Activated CD4-positive, alpha-beta T cell treated with anti-CD3 and anti-CD28 coated beads for 1 hour (primary cell): Measurements from ENCODE around the gene CFAP99.

ENCODE experiments used
- DNase-seq: peaks from one replicate; pipeline ENCODE4 v3.0.0-alpha.2; 2020

Gene CFAP99

GRCh38 chr4:2478229-2478628 lies 59.5 kb downstream of the CFAP99 start:
- DNase-seq: no peak

DNA sequence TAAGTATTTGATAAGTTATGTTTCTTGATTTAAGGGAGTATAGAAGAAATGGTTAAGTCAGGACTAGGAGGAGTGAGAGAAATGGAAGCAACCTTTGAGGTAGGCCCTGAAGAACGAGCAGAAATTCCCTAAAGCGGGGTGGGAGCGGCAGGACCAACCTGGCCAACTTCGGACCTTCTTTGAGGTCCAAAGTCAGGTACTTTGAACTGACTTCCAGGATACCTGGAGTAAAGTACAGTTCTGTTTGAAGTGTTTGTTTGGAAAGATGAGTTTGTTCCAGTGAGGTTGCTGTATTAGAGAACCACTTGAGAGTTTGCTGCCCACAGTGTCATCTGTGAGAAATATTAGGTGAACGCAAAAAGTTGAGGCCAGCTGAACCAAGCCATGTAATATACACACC lies 61.9 kb downstream of the CFAP99 start:
- DNase-seq: no peak

DNA sequence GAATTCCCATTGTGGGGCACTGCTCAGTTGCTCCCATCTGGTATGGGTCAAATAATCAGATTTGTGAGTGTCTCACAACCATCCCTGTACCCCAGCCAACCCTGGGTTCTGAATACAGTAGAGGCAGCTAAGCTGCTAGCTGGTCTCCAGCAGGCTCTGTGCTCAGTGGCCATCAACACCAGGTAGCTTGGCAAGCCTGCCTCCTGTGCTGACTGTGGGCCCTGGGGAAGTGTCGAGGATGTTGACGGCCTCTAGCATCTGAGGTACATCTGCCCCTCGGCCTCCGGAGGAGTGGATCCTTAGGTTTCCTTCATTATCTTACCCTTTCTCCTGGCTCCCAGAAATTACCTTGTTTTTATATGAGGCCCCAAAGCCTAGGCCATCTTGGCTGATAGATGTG lies 63.4 kb downstream of the CFAP99 start:
- no peak for DNase-seq

DNA sequence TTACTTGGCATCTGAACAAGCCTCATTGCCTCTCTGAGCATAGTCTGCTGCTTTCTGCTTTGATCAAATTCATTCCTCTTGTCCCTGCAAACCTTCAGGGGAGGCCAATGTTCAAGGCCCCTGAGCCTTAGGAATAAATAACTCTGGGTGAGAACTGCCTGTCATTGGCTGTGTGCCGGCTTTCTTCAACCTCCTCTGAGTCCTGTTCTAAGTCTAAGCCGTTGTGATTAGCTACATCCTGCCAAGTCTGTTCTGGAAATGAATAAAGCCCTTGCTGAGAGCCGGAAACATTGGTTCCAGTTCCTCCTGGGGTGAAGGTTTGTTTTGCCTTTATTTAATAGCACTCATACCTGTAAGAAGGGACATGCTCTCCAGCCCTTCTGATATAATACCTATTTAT lies 63.9 kb downstream of the CFAP99 start:
- no peak for DNase-seq

DNA sequence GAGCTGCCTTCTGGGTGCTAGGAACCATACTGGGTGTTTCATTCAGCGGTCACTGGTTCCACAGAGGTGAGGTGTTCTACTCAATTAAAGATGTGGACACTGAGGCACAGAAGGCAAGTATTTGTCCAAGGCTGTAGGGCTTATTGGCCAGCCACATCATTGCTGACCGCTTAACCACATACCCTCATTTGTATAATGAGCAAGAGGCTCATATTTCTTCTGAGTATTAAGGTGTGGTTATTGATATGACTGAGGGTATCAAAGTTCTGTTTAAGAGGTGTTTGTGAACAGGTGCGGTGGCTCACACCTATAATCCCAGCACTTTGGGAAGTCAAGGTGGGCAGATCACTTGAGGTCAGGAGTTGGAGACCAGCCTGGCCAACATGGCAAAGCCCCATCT lies 64.5 kb downstream of the CFAP99 start:
- DNase-seq: no peak

- no peak for DNase-seq
Observed at GRCh38 chr4:2484185-2484584, 65.4 kb downstream of the CFAP99 start.

DNA sequence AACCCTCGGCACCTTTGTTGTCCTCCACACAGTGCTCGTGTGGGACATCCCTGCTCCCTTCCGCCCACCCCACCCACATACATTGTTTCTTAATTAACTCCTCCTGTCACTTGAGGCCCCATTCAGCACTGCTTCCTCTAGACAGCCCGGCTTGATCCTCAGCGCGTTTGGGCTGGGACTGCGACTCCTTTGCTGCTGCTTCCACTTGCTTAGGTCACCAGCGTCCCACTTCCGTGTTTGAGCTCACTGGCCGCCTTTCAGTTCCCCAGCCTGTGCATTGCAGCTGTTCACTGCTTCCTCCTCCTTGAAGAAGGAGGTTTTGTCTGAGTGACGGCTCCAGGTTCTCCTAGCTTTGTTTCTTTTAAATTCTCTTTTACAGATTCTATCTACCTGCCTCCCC lies 66.2 kb downstream of the CFAP99 start:
- DNase-seq: peak; percentile 42

GRCh38 chr4:2485956-2486355 lies 67.2 kb downstream of the CFAP99 start:
- DNase-seq: no peak

DNA sequence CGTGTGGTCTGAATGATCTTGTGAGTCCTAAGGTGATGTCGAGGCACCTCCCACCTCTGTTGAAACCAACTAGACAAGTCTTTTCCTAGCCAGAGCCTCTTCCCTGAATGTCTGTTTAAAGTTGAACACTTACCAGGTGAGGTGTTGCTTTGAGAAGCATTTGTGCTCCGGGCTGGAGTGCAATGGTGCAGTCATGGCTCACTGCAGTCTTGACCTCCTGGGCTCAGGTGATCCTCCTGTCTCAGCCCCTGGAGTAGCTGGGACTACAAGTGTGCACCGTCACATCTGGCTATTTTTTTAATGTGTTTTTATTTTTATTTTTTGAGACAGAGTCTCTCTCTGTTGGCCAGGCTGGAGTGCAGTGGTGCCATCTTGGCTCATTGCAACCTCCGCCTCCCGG lies 68.2 kb downstream of the CFAP99 start:
- DNase-seq: no peak

DNA sequence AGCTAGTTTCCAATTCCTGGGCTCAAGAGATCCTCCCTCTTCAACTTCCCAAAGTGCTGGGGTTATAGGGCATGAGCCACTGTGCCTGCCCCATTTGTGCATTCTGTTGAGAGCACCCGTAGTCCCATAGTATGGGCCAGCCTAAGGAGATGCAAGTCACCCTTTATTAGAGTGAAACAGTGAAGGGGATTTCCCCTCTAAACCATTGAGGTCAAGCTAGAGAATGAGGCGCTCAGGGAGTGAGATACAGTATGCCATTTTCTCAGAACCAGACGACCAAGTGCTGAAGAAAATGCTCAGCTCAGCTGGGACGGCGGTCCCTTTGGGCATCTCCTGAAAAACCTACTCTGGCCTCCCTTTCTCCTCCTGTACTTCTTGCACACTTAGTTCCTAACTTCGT lies 68.9 kb downstream of the CFAP99 start:
- no peak for DNase-seq

- DNase-seq: no peak
Observed at GRCh38 chr4:2489081-2489805, 70.5 kb downstream of the CFAP99 start.

DNA sequence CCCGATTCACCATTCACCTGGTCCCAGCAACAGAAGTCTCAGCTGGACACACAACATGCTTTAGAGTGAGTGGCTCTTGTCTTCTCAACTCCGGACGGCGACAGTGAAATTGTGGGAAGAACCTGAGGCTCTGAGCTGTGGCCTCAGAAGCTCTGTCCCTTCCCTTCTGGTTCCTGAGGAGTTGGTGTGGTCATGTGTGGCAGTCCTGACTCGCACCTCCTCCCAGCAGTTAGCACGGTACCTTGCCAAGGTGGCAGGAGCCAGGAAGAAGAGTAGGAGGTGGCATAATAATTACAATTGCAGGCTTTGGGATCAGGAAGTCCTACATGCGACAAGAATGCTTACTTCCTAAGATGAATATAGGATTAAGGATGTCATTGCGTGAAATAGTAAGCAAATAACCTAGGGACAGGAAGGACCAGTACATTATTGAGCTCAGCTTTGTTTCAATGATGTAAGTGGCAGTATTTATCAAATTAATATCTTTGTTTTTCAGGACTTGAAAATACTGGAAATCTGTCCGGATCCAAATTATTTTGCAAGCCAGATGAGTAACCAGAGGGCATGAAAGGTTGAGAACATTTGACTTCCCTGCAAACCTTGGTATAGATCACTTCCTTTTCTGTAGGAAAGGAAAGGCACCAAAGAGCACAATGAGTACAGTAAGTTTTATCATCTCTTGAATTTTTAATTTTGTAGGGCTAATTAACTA lies 71.2 kb downstream of the CFAP99 start:
- DNase-seq: no peak

DNA sequence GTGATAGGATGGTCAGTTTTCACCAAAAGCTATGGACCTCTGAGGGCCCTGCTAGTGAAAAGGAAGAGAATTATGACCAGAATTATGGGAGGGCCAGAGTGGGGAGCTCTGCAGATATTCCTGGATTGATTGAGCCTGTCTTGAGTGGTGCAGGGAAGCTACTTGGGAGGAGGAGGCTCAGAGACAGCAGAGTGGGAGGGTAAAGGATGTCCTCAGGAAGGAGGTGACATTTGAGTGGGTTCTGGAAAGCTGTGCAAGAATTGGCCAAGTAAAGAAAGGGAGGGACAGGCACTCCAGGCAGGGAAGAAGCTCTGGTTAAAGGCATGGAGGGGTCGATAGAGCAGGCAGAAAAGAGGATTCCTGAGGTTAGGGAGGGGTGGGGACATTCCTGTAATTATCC lies 74.2 kb downstream of the CFAP99 start:
- DNase-seq: no peak

- no peak for DNase-seq
Observed at GRCh38 chr4:2494992-2495391, 76.2 kb downstream of the CFAP99 start.

DNA sequence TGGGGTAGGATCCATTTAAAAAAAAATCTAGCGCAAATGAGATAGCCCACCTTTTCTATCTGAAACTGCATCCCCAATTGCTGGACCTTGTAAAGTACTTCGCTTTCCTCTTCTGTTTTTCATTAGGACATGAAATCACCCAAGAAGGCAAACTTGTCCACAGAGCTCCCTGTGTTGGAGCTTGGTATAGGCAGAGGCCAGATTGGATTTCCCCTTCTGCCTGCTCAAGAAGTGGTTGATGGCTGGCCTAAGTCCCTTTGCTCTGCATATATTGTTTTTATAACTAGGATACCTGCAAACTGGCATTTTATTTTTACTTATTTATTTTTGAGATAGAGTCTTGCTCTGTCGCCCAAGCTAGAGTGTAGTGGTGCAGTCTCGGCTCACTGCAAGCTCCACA lies 78.6 kb downstream of the CFAP99 start:
- DNase-seq: no peak

DNA sequence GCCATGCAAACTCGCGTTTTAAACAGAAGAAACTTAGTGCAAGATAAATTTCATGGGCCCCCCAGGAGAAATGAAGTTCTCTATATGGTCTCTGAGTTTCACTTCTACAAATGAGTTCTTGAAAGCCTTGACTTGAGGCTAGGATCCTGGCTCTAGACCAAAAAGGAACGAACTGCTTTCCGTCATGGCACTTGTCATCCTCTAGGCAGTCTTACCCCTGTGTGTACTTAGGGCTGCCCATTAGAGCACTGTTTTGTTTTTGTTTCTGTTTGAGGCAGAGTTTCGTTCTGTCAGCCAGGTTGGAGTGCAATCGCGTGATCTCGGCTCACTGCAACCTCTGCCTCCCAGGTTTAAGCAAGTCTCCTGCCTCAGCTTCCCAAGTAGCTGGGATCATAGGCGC lies 79.2 kb downstream of the CFAP99 start:
- DNase-seq: no peak

- no peak for DNase-seq
Observed at GRCh38 chr4:2500547-2500946, 81.8 kb downstream of the CFAP99 start.

DNA sequence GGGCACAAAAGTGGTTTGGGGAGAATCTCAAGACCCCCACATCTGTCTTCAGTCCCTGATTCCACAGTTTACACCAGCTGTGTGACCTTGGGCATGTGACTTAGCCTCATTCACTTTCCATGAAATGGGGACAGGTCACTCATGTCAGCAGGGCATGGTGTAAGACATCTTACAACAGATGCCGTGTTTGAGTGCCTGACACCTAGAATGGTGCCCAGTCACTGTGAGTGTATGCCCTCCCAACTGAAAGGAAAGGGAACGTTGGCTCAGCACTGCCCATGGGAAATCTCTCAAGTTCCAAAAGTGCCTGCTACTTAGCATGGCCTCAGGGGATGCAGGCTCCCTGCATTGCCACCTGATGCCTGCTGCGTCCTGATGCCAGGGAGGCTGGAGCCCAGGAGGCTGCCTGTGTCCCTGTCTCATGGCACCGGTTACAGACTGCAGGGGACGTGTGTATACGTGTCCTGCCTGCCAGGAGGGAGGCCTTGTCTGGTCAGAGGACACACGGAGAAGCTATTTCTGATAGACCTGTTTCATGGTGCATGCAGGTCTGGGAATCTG lies 82.4 kb downstream of the CFAP99 start:
- no peak for DNase-seq

DNA sequence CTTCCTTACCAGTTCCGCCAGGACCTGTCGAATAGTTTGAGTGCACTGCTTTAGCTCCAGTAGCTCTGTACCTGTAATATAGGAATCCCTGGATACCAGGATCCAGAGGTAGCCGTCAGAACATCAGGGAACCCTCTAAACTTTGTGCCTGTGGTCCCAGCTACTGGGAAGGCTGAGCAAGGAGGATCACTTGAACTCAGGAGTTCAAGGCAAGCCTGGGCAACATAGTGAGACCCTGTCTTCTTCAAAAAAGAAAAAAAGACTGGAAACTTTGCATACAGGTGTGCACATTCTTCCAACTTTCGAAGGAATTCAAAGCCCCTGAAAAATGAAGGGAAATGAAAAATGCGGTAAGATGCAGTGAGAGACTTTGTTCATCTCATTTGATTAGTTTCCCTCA lies 85.1 kb downstream of the CFAP99 start:
- no peak for DNase-seq

GRCh38 chr4:2507259-2507658 lies 88.5 kb downstream of the CFAP99 start:
- no peak for DNase-seq

DNA sequence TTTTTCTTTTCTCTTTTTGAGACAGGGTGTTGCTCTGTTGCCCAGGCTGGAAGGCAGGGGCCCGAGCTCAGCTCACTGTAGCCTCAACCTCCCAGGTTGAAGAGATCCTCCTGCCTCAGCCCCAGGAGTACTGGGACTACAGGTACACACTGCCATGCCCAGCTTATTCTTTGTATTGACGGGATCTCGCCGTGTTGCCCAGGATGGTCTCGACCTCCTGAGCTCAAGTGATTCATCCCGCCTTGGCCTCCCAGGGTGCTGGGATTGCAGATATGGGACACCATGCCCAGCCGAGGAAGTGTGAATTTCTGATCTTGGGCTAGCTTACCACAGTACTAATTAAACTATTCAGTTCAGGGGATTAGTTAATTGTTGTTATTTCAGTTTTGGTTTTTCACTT lies 89.1 kb downstream of the CFAP99 start:
- no peak for DNase-seq

GRCh38 chr4:2510351-2511259 lies 91.8 kb downstream of the CFAP99 start:
- DNase-seq: no peak

- DNase-seq: no peak
Observed at GRCh38 chr4:2511645-2512131, 92.9 kb downstream of the CFAP99 start.
